OCI-M1 (cell line): ENCODE results near the gene CDHR2.

Experiments used
- DNase-seq: peaks from one replicate; lab custom pipeline; 2025; lab: John Stamatoyannopoulos, UW

The CDHR2 gene

GRCh38 chr5:176640616-176641015 lies 91.5 kb downstream of the CDHR2 start:
- DNase-seq: no peak

- DNase-seq: no peak
These were observed 93.7 kb downstream of the CDHR2 start for GRCh38 chr5:176642675-176643490.

GRCh38 chr5:176643491-176644219 lies 94.5 kb downstream of the CDHR2 start:
- no peak for DNase-seq

GRCh38 chr5:176644294-176644693 lies 95.2 kb downstream of the CDHR2 start:
- DNase-seq: no peak

- no peak for DNase-seq
These were observed 95.9 kb downstream of the CDHR2 start for GRCh38 chr5:176644878-176645670.
